ENCODE results near the gene RAB4A.
"Not testable (repeated sequence)": the region's sequence is repeated elsewhere in the genome, so short reads cannot be mapped to it uniquely, and the experiment has no call there.

Gene RAB4A

GRCh38 chr1:229298887-229299503 lies 28.1 kb downstream of the RAB4A start:
- DNase-seq: no peak

- no peak for DNase-seq
Observed at GRCh38 chr1:229300099-229300757, 29.3 kb downstream of the RAB4A start.

GRCh38 chr1:229302740-229303139 lies 31.8 kb downstream of the RAB4A start:
- DNase-seq: no peak

GRCh38 chr1:229303855-229304254 lies 32.9 kb downstream of the RAB4A start:
- DNase-seq: no peak

GRCh38 chr1:229305392-229305791 lies 34.5 kb downstream of the RAB4A start:
- DNase-seq: no peak

- DNase-seq: no peak
Observed at GRCh38 chr1:229309074-229309473, 38.2 kb downstream of the RAB4A start.

GRCh38 chr1:229309684-229310083 lies 38.8 kb downstream of the RAB4A start:
- no peak for DNase-seq

- no peak for DNase-seq
Observed at GRCh38 chr1:229310833-229311232, 39.9 kb downstream of the RAB4A start.

GRCh38 chr1:229316166-229316565 lies 45.3 kb downstream of the RAB4A start:
- no peak for DNase-seq

- no peak for DNase-seq
Observed at GRCh38 chr1:229318056-229318455, 47.1 kb downstream of the RAB4A start.

GRCh38 chr1:229319487-229319886 lies 48.6 kb downstream of the RAB4A start:
- DNase-seq: no peak

- DNase-seq: no peak
Observed at GRCh38 chr1:229323201-229323600, 52.3 kb downstream of the RAB4A start.

GRCh38 chr1:229323885-229324553 lies 53.1 kb downstream of the RAB4A start:
- no peak for DNase-seq

- no peak for DNase-seq
Observed at GRCh38 chr1:229325401-229325800, 54.5 kb downstream of the RAB4A start.

- no peak for DNase-seq
Observed at GRCh38 chr1:229325853-229326487, 55.1 kb downstream of the RAB4A start.

- DNase-seq: no peak
Observed at GRCh38 chr1:229326601-229327000, 55.7 kb downstream of the RAB4A start.

GRCh38 chr1:229327765-229328164 lies 56.9 kb downstream of the RAB4A start:
- not testable (repeated sequence) for DNase-seq

GRCh38 chr1:229328598-229329362 lies 57.9 kb downstream of the RAB4A start:
- no peak for DNase-seq

GRCh38 chr1:229334269-229334668 lies 63.4 kb downstream of the RAB4A start:
- DNase-seq: no peak

- no peak for DNase-seq
Observed at GRCh38 chr1:229334716-229335115, 63.8 kb downstream of the RAB4A start.

GRCh38 chr1:229336345-229336744 lies 65.4 kb downstream of the RAB4A start:
- DNase-seq: no peak

- no peak for DNase-seq
Observed at GRCh38 chr1:229339086-229339485, 68.2 kb downstream of the RAB4A start.

- DNase-seq: no peak
Observed at GRCh38 chr1:229339520-229339919, 68.6 kb downstream of the RAB4A start.

All from cortex of kidney (tissue), 1 donor.